ENCODE data around the gene DICER1. TPM values are rescaled to one million over a fixed set of nuclear protein-coding genes. Genes with fewer than 3 reads are reported as not detected.

DICER1 gene
- polyA plus RNA-seq, 2 donors, result 9.2 to 10.2 TPM

- WGBS, 2 donors, result 59 to 63% methylated on average over 5 of the region's 5 CpGs
- Histone ChIP-seq H3K27me3 (ENCODE audit: control insufficient read depth in 1 of 2, insufficient read depth in 2 of 2, low read length in 2 of 2) (no peaks in the 10 kb centered on the region), H3K27ac (ENCODE audit: low read depth in 2 of 2, low read length in 1 of 2) (no peak overlapping the region), H3K9me3 (ENCODE audit: control insufficient read depth in 2 of 2, insufficient read depth in 1 of 2, low read depth in 1 of 2, low read length in 1 of 2) (no peaks in the 10 kb centered on the region), H3K36me3 (ENCODE audit: control insufficient read depth in 2 of 2, insufficient read depth in 2 of 2, low read length in 1 of 2) (no peaks in the 10 kb centered on the region), H3K4me3 (ENCODE audit: low read depth in 1 of 2, low read length in 2 of 2) (no peak overlapping the region), H3K4me1 (ENCODE audit: control insufficient read depth in 2 of 2, insufficient read depth in 2 of 2, low read length in 1 of 2) (peaks cover 0 to 3% of the 10 kb centered on the region in 2 donors)
Measured at GRCh38 chr14:95196268-95196667, 38.9 kb upstream of the DICER1 start.

- Histone ChIP-seq H3K4me1 (ENCODE audit: control insufficient read depth in 2 of 2, insufficient read depth in 2 of 2, low read length in 1 of 2) (peaks cover 3% of the 10 kb centered on the region in 2 donors), H3K27me3 (ENCODE audit: control insufficient read depth in 1 of 2, insufficient read depth in 2 of 2, low read length in 2 of 2) (no peaks in the 10 kb centered on the region), H3K9me3 (ENCODE audit: control insufficient read depth in 2 of 2, insufficient read depth in 1 of 2, low read depth in 1 of 2, low read length in 1 of 2) (no peaks in the 10 kb centered on the region), H3K4me3 (ENCODE audit: low read depth in 1 of 2, low read length in 2 of 2) (no peak overlapping the region), H3K36me3 (ENCODE audit: control insufficient read depth in 2 of 2, insufficient read depth in 2 of 2, low read length in 1 of 2) (no peaks in the 10 kb centered on the region), H3K27ac (ENCODE audit: low read depth in 2 of 2, low read length in 1 of 2) (no peak overlapping the region)
- 91% methylated on average over 6 of the region's 6 CpGs for WGBS, 2 donors
Measured at GRCh38 chr14:95195031-95195430, 37.7 kb upstream of the DICER1 start.

- H3K27ac ChIP-seq (ENCODE audit: low read depth in 2 of 2, low read length in 1 of 2), result no peak overlapping the region
- H3K27me3 ChIP-seq (ENCODE audit: control insufficient read depth in 1 of 2, insufficient read depth in 2 of 2, low read length in 2 of 2), result no peaks in the 10 kb centered on the region
- 75 to 76% methylated on average over 6 of the region's 6 CpGs for WGBS, 2 donors
- H3K4me3 ChIP-seq (ENCODE audit: low read depth in 1 of 2, low read length in 2 of 2), result no peak overlapping the region
- H3K4me1 ChIP-seq (ENCODE audit: control insufficient read depth in 2 of 2, insufficient read depth in 2 of 2, low read length in 1 of 2), result peaks cover 0 to 3% of the 10 kb centered on the region in 2 donors
- no peaks in the 10 kb centered on the region for H3K9me3 ChIP-seq (ENCODE audit: control insufficient read depth in 2 of 2, insufficient read depth in 1 of 2, low read depth in 1 of 2, low read length in 1 of 2)
- H3K36me3 ChIP-seq (ENCODE audit: control insufficient read depth in 2 of 2, insufficient read depth in 2 of 2, low read length in 1 of 2), result no peaks in the 10 kb centered on the region
Measured at GRCh38 chr14:95193081-95193480, 35.8 kb upstream of the DICER1 start.

GRCh38 chr14:95192311-95192710, 35.0 kb upstream of the DICER1 start:
- no peaks in the 10 kb centered on the region for H3K36me3 ChIP-seq (ENCODE audit: control insufficient read depth in 2 of 2, insufficient read depth in 2 of 2, low read length in 1 of 2)
- 94 to 98% methylated on average over 6 of the region's 6 CpGs for WGBS, 2 donors

GRCh38 chr14:95191445-95192199, 34.3 kb upstream of the DICER1 start:
- Histone ChIP-seq H3K27ac (ENCODE audit: low read depth in 2 of 2, low read length in 1 of 2) (no peak overlapping the region), H3K4me1 (ENCODE audit: control insufficient read depth in 2 of 2, insufficient read depth in 2 of 2, low read length in 1 of 2) (peaks cover 0 to 3% of the 10 kb centered on the region in 2 donors), H3K4me3 (ENCODE audit: low read depth in 1 of 2, low read length in 2 of 2) (no peak overlapping the region), H3K36me3 (ENCODE audit: control insufficient read depth in 2 of 2, insufficient read depth in 2 of 2, low read length in 1 of 2) (no peaks in the 10 kb centered on the region), H3K27me3 (ENCODE audit: control insufficient read depth in 1 of 2, insufficient read depth in 2 of 2, low read length in 2 of 2) (no peaks in the 10 kb centered on the region), H3K9me3 (ENCODE audit: control insufficient read depth in 2 of 2, insufficient read depth in 1 of 2, low read depth in 1 of 2, low read length in 1 of 2) (no peaks in the 10 kb centered on the region)
- 87 to 89% methylated on average over 21 of the region's 21 CpGs for WGBS, 2 donors

More at GRCh38 chr14:95192311-95192710, 35.0 kb upstream of the DICER1 start:
- Histone ChIP-seq H3K4me1 (ENCODE audit: control insufficient read depth in 2 of 2, insufficient read depth in 2 of 2, low read length in 1 of 2) (peaks cover 0 to 3% of the 10 kb centered on the region in 2 donors), H3K4me3 (ENCODE audit: low read depth in 1 of 2, low read length in 2 of 2) (no peak overlapping the region), H3K27ac (ENCODE audit: low read depth in 2 of 2, low read length in 1 of 2) (no peak overlapping the region), H3K9me3 (ENCODE audit: control insufficient read depth in 2 of 2, insufficient read depth in 1 of 2, low read depth in 1 of 2, low read length in 1 of 2) (no peaks in the 10 kb centered on the region), H3K27me3 (ENCODE audit: control insufficient read depth in 1 of 2, insufficient read depth in 2 of 2, low read length in 2 of 2) (no peaks in the 10 kb centered on the region)

GRCh38 chr14:95190857-95191256, 33.5 kb upstream of the DICER1 start:
- Histone ChIP-seq H3K27me3 (ENCODE audit: control insufficient read depth in 1 of 2, insufficient read depth in 2 of 2, low read length in 2 of 2) (no peaks in the 10 kb centered on the region), H3K27ac (ENCODE audit: low read depth in 2 of 2, low read length in 1 of 2) (no peak overlapping the region), H3K4me3 (ENCODE audit: low read depth in 1 of 2, low read length in 2 of 2) (no peak overlapping the region), H3K9me3 (ENCODE audit: control insufficient read depth in 2 of 2, insufficient read depth in 1 of 2, low read depth in 1 of 2, low read length in 1 of 2) (no peaks in the 10 kb centered on the region), H3K4me1 (ENCODE audit: control insufficient read depth in 2 of 2, insufficient read depth in 2 of 2, low read length in 1 of 2) (peaks cover 0 to 3% of the 10 kb centered on the region in 2 donors), H3K36me3 (ENCODE audit: control insufficient read depth in 2 of 2, insufficient read depth in 2 of 2, low read length in 1 of 2) (no peaks in the 10 kb centered on the region)
- 88 to 89% methylated on average over 7 of the region's 7 CpGs for WGBS, 2 donors

GRCh38 chr14:95190346-95190840, 33.1 kb upstream of the DICER1 start:
- Histone ChIP-seq H3K4me1 (ENCODE audit: control insufficient read depth in 2 of 2, insufficient read depth in 2 of 2, low read length in 1 of 2) (peaks cover 0 to 4% of the 10 kb centered on the region in 2 donors), H3K36me3 (ENCODE audit: control insufficient read depth in 2 of 2, insufficient read depth in 2 of 2, low read length in 1 of 2) (no peaks in the 10 kb centered on the region), H3K27me3 (ENCODE audit: control insufficient read depth in 1 of 2, insufficient read depth in 2 of 2, low read length in 2 of 2) (no peaks in the 10 kb centered on the region), H3K4me3 (ENCODE audit: low read depth in 1 of 2, low read length in 2 of 2) (no peak overlapping the region), H3K27ac (ENCODE audit: low read depth in 2 of 2, low read length in 1 of 2) (no peak overlapping the region), H3K9me3 (ENCODE audit: control insufficient read depth in 2 of 2, insufficient read depth in 1 of 2, low read depth in 1 of 2, low read length in 1 of 2) (no peaks in the 10 kb centered on the region)
- WGBS, 2 donors, result 77 to 81% methylated on average over 4 of the region's 4 CpGs

GRCh38 chr14:95189367-95190132, 32.2 kb upstream of the DICER1 start:
- H3K4me3 ChIP-seq (ENCODE audit: low read depth in 1 of 2, low read length in 2 of 2), result no peak overlapping the region

GRCh38 chr14:95188380-95188779, 31.1 kb upstream of the DICER1 start:
- no peaks in the 10 kb centered on the region for H3K27me3 ChIP-seq (ENCODE audit: control insufficient read depth in 1 of 2, insufficient read depth in 2 of 2, low read length in 2 of 2)
- peaks cover 0 to 5% of the 10 kb centered on the region in 2 donors for H3K4me1 ChIP-seq (ENCODE audit: control insufficient read depth in 2 of 2, insufficient read depth in 2 of 2, low read length in 1 of 2)
- no peak overlapping the region for H3K27ac ChIP-seq (ENCODE audit: low read depth in 2 of 2, low read length in 1 of 2)
- H3K9me3 ChIP-seq (ENCODE audit: control insufficient read depth in 2 of 2, insufficient read depth in 1 of 2, low read depth in 1 of 2, low read length in 1 of 2), result no peaks in the 10 kb centered on the region
- no peaks in the 10 kb centered on the region for H3K36me3 ChIP-seq (ENCODE audit: control insufficient read depth in 2 of 2, insufficient read depth in 2 of 2, low read length in 1 of 2)
- no peak overlapping the region for H3K4me3 ChIP-seq (ENCODE audit: low read depth in 1 of 2, low read length in 2 of 2)
- WGBS, 2 donors, result 89 to 95% methylated on average over 3 of the region's 3 CpGs

More at GRCh38 chr14:95189367-95190132, 32.2 kb upstream of the DICER1 start:
- no peaks in the 10 kb centered on the region for H3K9me3 ChIP-seq (ENCODE audit: control insufficient read depth in 2 of 2, insufficient read depth in 1 of 2, low read depth in 1 of 2, low read length in 1 of 2)
- peaks cover 0 to 5% of the 10 kb centered on the region in 2 donors for H3K4me1 ChIP-seq (ENCODE audit: control insufficient read depth in 2 of 2, insufficient read depth in 2 of 2, low read length in 1 of 2)
- H3K27ac ChIP-seq (ENCODE audit: low read depth in 2 of 2, low read length in 1 of 2), result no peak overlapping the region
- H3K36me3 ChIP-seq (ENCODE audit: control insufficient read depth in 2 of 2, insufficient read depth in 2 of 2, low read length in 1 of 2), result no peaks in the 10 kb centered on the region
- WGBS, 2 donors, result 55 to 62% methylated on average over 5 of the region's 5 CpGs
- no peaks in the 10 kb centered on the region for H3K27me3 ChIP-seq (ENCODE audit: control insufficient read depth in 1 of 2, insufficient read depth in 2 of 2, low read length in 2 of 2)

Measured in esophagus (tissue), 2 donors.